PC-9 (cell line): ENCODE results near the gene DLG1. TPM values are rescaled to one million over a fixed set of nuclear protein-coding genes. Genes with fewer than 3 reads are reported as not detected.

Experiments
- BruUV-seq: library from RNA; stranded (reverse); fragments of 400-500 nt; replicated peaks from 2 replicates; lab custom pipeline; 2021; lab: Mats Ljungman, UMichigan
- CTCF ChIA-PET: fragments of 300-600 bp; sonication (Branson Sonifier 250); formaldehyde crosslinking; loops from one replicate; lab custom pipeline; 2022; ENCODE audit warnings: antibody characterized with exemption; lab: Charles Lee
- POLR2A ChIA-PET: fragments of 300-600 bp; sonication (Branson Sonifier 250); formaldehyde crosslinking; loops from one replicate; lab custom pipeline; 2022; ENCODE audit warnings: antibody characterized with exemption; ENCODE audit not compliant: unreplicated experiment; lab: Charles Lee
- DNase-seq, 2 experiments: peaks; one replicate each; pipeline versions ENCODE4 v3.0.0 to v3.0.0-alpha.2; 2015 to 2022; ENCODE audit warnings: mixed read lengths in 1 of 2
- H2AFZ ChIP-seq: fragments of 200-600 bp; sonication (generic); 2 replicates; pipeline ENCODE4 v1.8.1; 2017; ENCODE audit warnings: antibody characterized with exemption
- H3F3A ChIP-seq: fragments of 200-600 bp; sonication (generic); 2 replicates; pipeline ENCODE4 v1.8.1; 2017; ENCODE audit warnings: antibody characterized with exemption, mild to moderate bottlenecking, low read depth; ENCODE audit not compliant: insufficient read depth
- H3K27ac ChIP-seq: fragments of 200-600 bp; sonication (generic); 2 replicates; pipeline ENCODE4 v1.6.1; 2016; ENCODE audit warnings: mixed run types
- H3K27me3 ChIP-seq: fragments of 200-600 bp; sonication (generic); 2 replicates; pipeline ENCODE4 v1.6.1; 2016; ENCODE audit warnings: low read depth, mixed run types; ENCODE audit not compliant: insufficient read depth
- H3K36me3 ChIP-seq: fragments of 200-600 bp; sonication (generic); 2 replicates; pipeline ENCODE4 v1.6.1; 2016; ENCODE audit warnings: low read depth, mixed run types
- H3K4me1 ChIP-seq: fragments of 200-600 bp; sonication (generic); replicated peaks from 2 replicates; pipeline ENCODE4 v1.6.1; 2016; ENCODE audit warnings: mixed run types; ENCODE audit not compliant: insufficient read depth
- H3K4me2 ChIP-seq: fragments of 200-600 bp; sonication (generic); 2 replicates; pipeline ENCODE4 v1.6.1; 2017; ENCODE audit warnings: mixed run types
- H3K4me3 ChIP-seq: fragments of 200-600 bp; sonication (generic); 2 replicates; pipeline ENCODE4 v1.6.1; 2016; ENCODE audit warnings: mixed run types
- H3K79me2 ChIP-seq: fragments of 200-600 bp; sonication (generic); 2 replicates; pipeline ENCODE4 v1.6.1; 2017; ENCODE audit warnings: low read depth, mixed run types
- H3K9me2 ChIP-seq: fragments of 200-600 bp; sonication (generic); 2 replicates; pipeline ENCODE4 v1.8.1; 2017; ENCODE audit warnings: mild to moderate bottlenecking; ENCODE audit not compliant: insufficient read depth
- H3K9me3 ChIP-seq: fragments of 200-600 bp; sonication (generic); 2 replicates; pipeline ENCODE4 v1.8.1; 2016; ENCODE audit warnings: low read depth; ENCODE audit not compliant: insufficient read depth
- H4K20me1 ChIP-seq: fragments of 200-600 bp; sonication (generic); 2 replicates; pipeline ENCODE4 v1.8.1; 2017; ENCODE audit not compliant: insufficient read depth
- CTCF ChIP-seq: fragments of 200-600 bp; sonication (generic); conservative IDR thresholded peaks from 2 replicates; pipeline ENCODE4 v1.6.1; 2017; ENCODE audit warnings: mixed run types, antibody characterized with exemption, mild to moderate bottlenecking, moderate library complexity
- EZH2 ChIP-seq: fragments of 200-600 bp; sonication (generic); IDR thresholded peaks from 2 replicates; pipeline ENCODE4 v1.8.0; 2017; ENCODE audit warnings: antibody characterized with exemption, low read depth
- intact Hi-C: fragments of 100-400 bp; cut with micrococcal nuclease; formaldehyde crosslinking; loops from one replicate; pipeline ENCODE4 v1.10.0; 2022; ENCODE audit not compliant: unreplicated experiment
- total RNA-seq: library from RNA; stranded (reverse); gene quantifications from 2 replicates; pipeline ENCODE4 v1.2.3, GENCODE V29; 2021

Gene DLG1
- total RNA-seq, 1 experiment from 2014 or later, result 201 TPM

DNA sequence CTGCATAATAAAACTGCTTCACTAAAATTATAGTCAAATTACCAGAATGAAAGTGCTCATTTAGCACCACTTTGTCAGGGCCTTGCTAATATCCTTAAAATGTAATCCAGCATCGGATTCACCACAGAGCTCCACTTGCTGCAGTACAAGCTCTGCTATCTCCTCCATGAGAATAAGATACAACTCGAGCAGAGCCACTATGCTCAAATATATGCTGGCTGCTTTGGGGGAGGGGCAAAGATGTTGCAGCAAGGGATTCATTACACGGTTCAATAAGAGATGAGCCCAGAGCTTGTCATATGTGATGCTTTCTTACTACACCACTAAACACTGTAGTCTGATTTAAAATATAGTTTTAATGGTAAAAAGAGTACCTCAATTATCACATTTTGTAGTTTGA, 72.2 kb downstream of the DLG1 start:
- no TSS peak for BruUV-seq
- intact Hi-C loops, result no loop called here
- POLR2A ChIA-PET, result interaction anchor here (0.6 kb wide), 1 partner anchor 277 kb away, joined by 6 read pairs; no protein-coding TSS in a partner anchor

DNA sequence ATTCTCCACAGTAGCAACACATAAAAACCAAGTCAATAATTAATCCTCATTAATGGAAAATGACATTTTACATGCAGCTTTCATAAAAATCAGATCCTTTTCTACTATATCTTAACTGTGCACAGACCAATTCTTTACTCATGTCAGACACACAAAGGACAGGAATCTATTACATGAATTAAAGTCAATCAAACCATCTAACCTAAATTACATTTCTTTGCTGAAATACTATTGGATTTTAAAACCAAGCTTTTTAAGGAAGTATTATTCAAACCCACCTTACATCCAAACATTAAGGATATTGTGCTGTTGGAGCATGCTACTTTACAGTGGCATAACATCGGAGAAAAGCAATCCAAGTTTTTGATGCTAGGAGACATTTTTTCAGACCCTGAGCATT, 72.8 kb downstream of the DLG1 start:
- H3K9me2 ChIP-seq, result no peaks in the 10 kb centered on the region
- CTCF ChIA-PET, result interaction anchor here (1.1 kb wide), 1 partner anchor 282 kb away, joined by 3 read pairs; no protein-coding TSS in a partner anchor
- no peak for DNase-seq

More for the DNA sequence above, 72.2 kb downstream of the DLG1 start:
- Histone ChIP-seq H3K27ac (no peak overlapping the region), H3K27me3 (no peaks in the 10 kb centered on the region), H3K4me1 (peaks cover 7% of the 10 kb centered on the region; the same call in 1 of the 2 replicates), H2AFZ (no peak overlapping the region), H3K79me2 (peaks cover 96% of the 10 kb centered on the region), H3K4me2 (no peak overlapping the region), H3F3A (peaks cover 60% of the 10 kb centered on the region), H3K4me3 (no peak overlapping the region), H4K20me1 (peaks cover 87% of the 10 kb centered on the region), H3K9me2 (no peaks in the 10 kb centered on the region), H3K36me3 (0 out of 2 replicates have a peak, but pooled peaks cover 7% of the 10 kb centered on the region), H3K9me3 (no peaks in the 10 kb centered on the region)
- CTCF ChIA-PET, result no interaction called here
- TF ChIP-seq EZH2 (no peak), CTCF (no peak)
- DNase-seq, result no peak

GRCh38 chr3:197224034-197224444, 74.4 kb downstream of the DLG1 start:
- H3K27ac ChIP-seq, result no peak overlapping the region
- H3K4me3 ChIP-seq, result no peak overlapping the region
- no peak overlapping the region for H2AFZ ChIP-seq
- TF ChIP-seq EZH2 (no peak), CTCF (peak; percentile 91)
- peaks cover 87% of the 10 kb centered on the region for H4K20me1 ChIP-seq
- POLR2A ChIA-PET, result interaction anchor here (0.6 kb wide), 1 partner anchor 33 kb away, joined by 3 read pairs; no protein-coding TSS in a partner anchor
- intact Hi-C loops, result loop anchor here (1.0 kb wide), 2 partner anchors 230 to 286 kb away; no protein-coding TSS in a partner anchor
- H3K27me3 ChIP-seq, result no peaks in the 10 kb centered on the region
- peaks cover 98% of the 10 kb centered on the region for H3K79me2 ChIP-seq
- no peaks in the 10 kb centered on the region for H3K9me2 ChIP-seq
- no peaks in the 10 kb centered on the region for H3K36me3 ChIP-seq
- H3K4me1 ChIP-seq, result peaks cover 12% of the 10 kb centered on the region; the same call in 1 of the 2 replicates
- no peaks in the 10 kb centered on the region for H3K9me3 ChIP-seq
- no TSS peak for BruUV-seq
- no peak overlapping the region for H3K4me2 ChIP-seq
- CTCF ChIA-PET, result interaction anchor here (0.6 to 1.2 kb wide), 3 partner anchors 230 to 393 kb away, joined by 3 to 6 read pairs (median 3); no protein-coding TSS in a partner anchor
- peaks cover 70% of the 10 kb centered on the region for H3F3A ChIP-seq
- peak; percentile 14 to 62 for DNase-seq

More for the DNA sequence above, 72.8 kb downstream of the DLG1 start:
- Histone ChIP-seq H3K4me1 (peaks cover 12% of the 10 kb centered on the region; the same call in 1 of the 2 replicates), H3K79me2 (peaks cover 96% of the 10 kb centered on the region), H3K27ac (no peak overlapping the region), H3K4me3 (no peak overlapping the region), H3K9me3 (no peaks in the 10 kb centered on the region), H4K20me1 (peaks cover 87% of the 10 kb centered on the region), H3K27me3 (no peaks in the 10 kb centered on the region), H3K36me3 (0 out of 2 replicates have a peak, but pooled peaks cover 4% of the 10 kb centered on the region), H2AFZ (no peak overlapping the region), H3F3A (peaks cover 64% of the 10 kb centered on the region), H3K4me2 (no peak overlapping the region)
- BruUV-seq, result no TSS peak
- POLR2A ChIA-PET, result no interaction called here
- no peak for TF ChIP-seq EZH2
- TF ChIP-seq CTCF, result no peak
- intact Hi-C loops, result no loop called here
